Neuron (in vitro differentiated cells): ENCODE measurements around the gene DENND1A.
A peak's percentile ranks its signal among the peaks of the same experiment; 100 is the strongest.
"Not testable (repeated sequence)": the region's sequence is repeated elsewhere in the genome, so short reads cannot be mapped to it uniquely, and the experiment has no call there.

Source experiments
- H2AFZ ChIP-seq: one replicate; pipeline ENCODE4 v1.6.1; 2013; ENCODE audit warnings: low read depth, mild to moderate bottlenecking, inconsistent platforms, low read length, moderate library complexity
- H3K27me3 ChIP-seq: one replicate; pipeline ENCODE4 v1.6.1; 2013; ENCODE audit warnings: low read length; ENCODE audit not compliant: insufficient read depth
- H3K36me3 ChIP-seq: one replicate; pipeline ENCODE4 v1.6.1; 2013; ENCODE audit warnings: low read length; ENCODE audit not compliant: insufficient read depth
- H3K4me1 ChIP-seq: one replicate; pipeline ENCODE4 v1.6.1; 2013; ENCODE audit warnings: low read length; ENCODE audit not compliant: insufficient read depth
- H3K4me3 ChIP-seq: 2 replicates; pipeline ENCODE4 v1.5.1; 2013; ENCODE audit warnings: mild to moderate bottlenecking, low read length, moderate library complexity
- H3K9me3 ChIP-seq: one replicate; pipeline ENCODE4 v1.6.1; 2013; ENCODE audit warnings: low read length

The DENND1A gene

GRCh38 chr9:123336449-123336848 is 593.5 kb downstream of the DENND1A start:
- Histone ChIP-seq H3K9me3 (no peaks in the 10 kb centered on the region), H3K4me3 (no peak overlapping the region), H3K36me3 (no peaks in the 10 kb centered on the region), H3K4me1 (peaks cover 35% of the 10 kb centered on the region), H3K27me3 (no peaks in the 10 kb centered on the region), H2AFZ (no peak overlapping the region)

DNA sequence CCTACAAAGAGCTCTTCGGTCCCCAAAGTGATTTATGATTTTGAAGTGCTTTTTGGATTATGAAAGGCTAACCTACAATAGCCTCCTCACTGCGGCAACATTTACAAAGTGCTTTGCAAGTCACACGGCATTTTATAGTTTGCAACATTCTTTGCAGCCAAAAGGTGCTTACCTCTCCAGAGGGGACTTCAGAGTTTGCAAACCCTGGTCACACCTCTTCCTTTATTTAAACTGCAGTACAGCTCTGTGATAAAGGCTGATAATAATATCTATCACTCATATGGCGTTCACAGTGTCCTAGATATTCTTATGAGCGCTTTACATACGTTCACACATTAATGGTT is 594.0 kb downstream of the DENND1A start:
- no peaks in the 10 kb centered on the region for H3K36me3 ChIP-seq
- peak overlapping the region; percentile 55 for H2AFZ ChIP-seq
- peaks cover 40% of the 10 kb centered on the region for H3K4me1 ChIP-seq
- peak overlapping the region; percentile 29 for H3K4me3 ChIP-seq
- H3K9me3 ChIP-seq = no peaks in the 10 kb centered on the region
- H3K27me3 ChIP-seq = no peaks in the 10 kb centered on the region

DNA sequence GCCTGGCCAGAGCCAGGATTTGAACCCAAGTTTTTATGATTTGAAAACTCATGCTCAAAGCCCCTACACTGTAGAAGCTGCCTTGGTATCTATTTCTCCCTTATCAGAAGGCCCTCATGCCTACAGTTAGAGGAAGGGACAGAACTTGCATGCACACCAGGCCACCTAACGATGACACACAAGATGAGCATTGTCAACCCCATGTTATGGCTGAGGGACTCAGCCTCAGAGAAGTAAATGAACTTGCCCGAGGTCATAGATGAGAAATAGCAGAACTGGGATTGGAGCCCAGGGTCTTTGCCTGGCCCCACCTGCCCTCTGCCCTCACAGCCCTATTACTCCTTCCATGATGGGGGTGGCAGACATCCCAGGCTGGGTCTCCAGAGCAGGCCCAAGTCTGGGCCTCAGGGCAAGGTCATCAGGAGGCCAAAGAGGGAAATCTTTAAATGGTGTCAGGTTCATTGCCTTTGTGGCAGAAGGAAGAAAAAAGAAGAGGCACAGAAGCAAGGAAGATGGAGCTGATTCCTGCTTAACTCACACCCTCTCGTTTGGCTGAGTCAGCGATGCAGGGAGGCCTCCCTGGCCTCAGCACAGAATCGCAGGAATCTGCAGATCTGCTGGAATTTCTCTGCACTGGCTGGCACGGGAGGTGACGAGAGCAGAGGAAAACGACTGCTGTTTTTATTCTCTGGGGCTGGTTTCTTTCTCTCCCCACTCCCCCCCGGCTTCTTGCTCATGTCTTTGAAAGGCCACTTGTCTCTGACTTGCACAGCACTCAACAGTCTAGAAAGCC is 594.5 kb downstream of the DENND1A start:
- H2AFZ ChIP-seq = peak overlapping the region; percentile 55
- no peaks in the 10 kb centered on the region for H3K36me3 ChIP-seq
- H3K4me3 ChIP-seq = peak overlapping the region; percentile 29
- H3K27me3 ChIP-seq = no peaks in the 10 kb centered on the region
- no peaks in the 10 kb centered on the region for H3K9me3 ChIP-seq
- peaks cover 38% of the 10 kb centered on the region for H3K4me1 ChIP-seq

DNA sequence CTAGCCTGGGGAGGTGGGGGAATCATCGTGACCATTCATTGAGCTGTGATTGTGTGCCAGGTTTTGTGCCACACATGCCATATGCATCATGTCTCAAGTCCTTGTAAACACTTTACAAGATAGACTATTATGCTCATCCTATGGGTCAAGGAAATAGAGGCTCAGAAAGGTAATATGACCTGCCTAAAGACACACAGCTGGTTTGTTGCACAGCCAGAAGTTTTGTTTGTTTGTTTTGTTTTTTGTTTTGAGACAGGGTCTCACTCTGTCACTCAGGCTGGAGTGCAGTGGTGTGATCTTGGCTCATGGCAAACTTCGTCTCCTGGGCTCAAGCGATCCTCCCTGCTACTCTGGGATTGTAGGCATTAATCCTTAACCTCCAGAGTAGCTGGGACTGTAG is 595.3 kb downstream of the DENND1A start:
- Histone ChIP-seq H3K36me3 (no peaks in the 10 kb centered on the region), H2AFZ (no peak overlapping the region), H3K4me1 (peaks cover 44% of the 10 kb centered on the region), H3K4me3 (no peak overlapping the region), H3K9me3 (no peaks in the 10 kb centered on the region), H3K27me3 (no peaks in the 10 kb centered on the region)

- not testable (repeated sequence) for H2AFZ ChIP-seq, H3K36me3 ChIP-seq, H3K9me3 ChIP-seq, H3K4me3 ChIP-seq, H3K27me3 ChIP-seq
- H3K4me1 ChIP-seq = peaks cover 44% of the 10 kb centered on the region
Measured at GRCh38 chr9:123333058-123333669, 596.8 kb downstream of the DENND1A start.

DNA sequence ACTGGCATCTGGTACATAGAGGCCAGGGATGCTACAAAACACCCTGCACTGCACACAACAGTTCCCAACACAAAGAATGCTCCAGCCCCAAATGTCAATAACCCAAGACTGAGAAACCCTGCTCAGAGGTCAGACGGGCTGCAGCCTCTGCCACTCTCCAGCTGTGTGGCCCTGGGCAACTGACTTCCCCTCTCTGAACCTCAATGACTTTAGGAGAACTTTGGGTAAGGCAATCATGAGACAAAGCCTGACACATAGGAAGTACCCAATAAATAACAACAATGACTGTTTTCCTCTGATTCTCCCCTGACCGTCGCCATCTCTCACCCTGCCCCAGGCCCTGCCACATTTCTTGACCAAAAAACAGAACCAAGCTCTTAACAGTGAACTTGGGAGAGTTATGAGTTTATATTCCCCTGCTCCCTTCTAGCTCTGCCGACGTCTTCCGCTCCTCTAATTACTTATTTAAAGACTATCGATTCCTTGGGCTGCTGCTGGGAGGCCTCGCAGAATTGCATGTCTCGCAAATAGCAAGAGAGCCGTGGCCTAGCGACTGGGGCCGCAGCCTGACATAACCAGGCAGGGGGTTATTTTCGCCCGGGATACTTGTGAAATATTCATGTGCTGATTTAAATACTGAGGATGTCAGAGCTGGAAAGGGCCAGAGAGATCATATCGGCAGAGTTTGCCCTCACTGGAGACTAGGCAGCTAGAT is 598.4 kb downstream of the DENND1A start:
- Histone ChIP-seq H3K27me3 (no peaks in the 10 kb centered on the region), H3K4me1 (peaks cover 43% of the 10 kb centered on the region), H3K9me3 (no peaks in the 10 kb centered on the region), H3K4me3 (no peak overlapping the region), H3K36me3 (no peaks in the 10 kb centered on the region), H2AFZ (peak overlapping the region; percentile 33)
